SHP77 (cell line): ENCODE results near the gene COG3.

Source experiments
- DNase-seq, 2 experiments: peaks; one replicate each; lab custom pipeline; 2025; lab: John Stamatoyannopoulos, UW

Gene COG3

GRCh38 chr13:45503658-45504057 is 38.9 kb downstream of the COG3 start:
- DNase-seq = no peak

- DNase-seq = no peak
Measured at GRCh38 chr13:45506811-45507210, 42.1 kb downstream of the COG3 start.

- no peak for DNase-seq
Measured at GRCh38 chr13:45508776-45509175, 44.0 kb downstream of the COG3 start.

GRCh38 chr13:45510672-45511071 is 45.9 kb downstream of the COG3 start:
- no peak for DNase-seq

GRCh38 chr13:45511310-45512097 is 46.8 kb downstream of the COG3 start:
- peak; percentile 30 to 38 for DNase-seq

GRCh38 chr13:45512098-45512496 is 47.4 kb downstream of the COG3 start:
- no peak for DNase-seq

GRCh38 chr13:45516757-45517156 is 52.0 kb downstream of the COG3 start:
- DNase-seq = no peak

- DNase-seq = no peak
Measured at GRCh38 chr13:45518525-45519245, 53.9 kb downstream of the COG3 start.

GRCh38 chr13:45519493-45519892 is 54.8 kb downstream of the COG3 start:
- no peak for DNase-seq

- no peak for DNase-seq
Measured at GRCh38 chr13:45521297-45521696, 56.6 kb downstream of the COG3 start.

GRCh38 chr13:45522571-45522970 is 57.8 kb downstream of the COG3 start:
- DNase-seq = no peak

- DNase-seq = no peak
Measured at GRCh38 chr13:45527699-45528462, 63.1 kb downstream of the COG3 start.

GRCh38 chr13:45529758-45530157 is 65.0 kb downstream of the COG3 start:
- DNase-seq = no peak

GRCh38 chr13:45534604-45535003 is 69.9 kb downstream of the COG3 start:
- no peak for DNase-seq

GRCh38 chr13:45536224-45536623 is 71.5 kb downstream of the COG3 start:
- DNase-seq = no peak

- DNase-seq = no peak
Measured at GRCh38 chr13:45537516-45537915, 72.8 kb downstream of the COG3 start.

GRCh38 chr13:45538382-45538781 is 73.6 kb downstream of the COG3 start:
- DNase-seq = no peak

GRCh38 chr13:45540195-45540594 is 75.5 kb downstream of the COG3 start:
- DNase-seq = no peak

GRCh38 chr13:45540864-45541263 is 76.1 kb downstream of the COG3 start:
- no peak for DNase-seq

- no peak for DNase-seq
Measured at GRCh38 chr13:45541806-45542205, 77.1 kb downstream of the COG3 start.

GRCh38 chr13:45542391-45542790 is 77.7 kb downstream of the COG3 start:
- no peak for DNase-seq

- no peak for DNase-seq
Measured at GRCh38 chr13:45542878-45543277, 78.1 kb downstream of the COG3 start.

- no peak for DNase-seq
Measured at GRCh38 chr13:45544520-45544919, 79.8 kb downstream of the COG3 start.
